ENCODE measurements around the gene LCNL1. TPM values are rescaled to one million over a fixed set of nuclear protein-coding genes. Genes with fewer than 3 reads are reported as not detected.

The LCNL1 gene
- total and polyA plus RNA-seq, 2 of the 13 experiments (the other 11 are each of a cell fraction or from before 2014, with no cell fraction given): not detected

- no peak for TF ChIP-seq ZNF10 (CRISPR knock-in tag; IDR thresholded peaks at IDR 0.05; ENCODE audit: borderline replicate concordance, low read depth)
- TF ChIP-seq ZBTB7B (CRISPR knock-in tag; IDR thresholded peaks at IDR 0.05): no peak
- TF ChIP-seq NFE2L1 (CRISPR knock-in tag; IDR thresholded peaks at IDR 0.05; ENCODE audit: borderline replicate concordance): no peak
- TF ChIP-seq TOPORS (CRISPR knock-in tag; IDR thresholded peaks at IDR 0.05): no peak
- TF ChIP-seq YEATS2 (CRISPR knock-in tag; IDR thresholded peaks at IDR 0.05; ENCODE audit: borderline replicate concordance): no peak
- TF ChIP-seq ISL2 (CRISPR knock-in tag; IDR thresholded peaks at IDR 0.05): no peak
- TF ChIP-seq ZNF841 (CRISPR knock-in tag; IDR thresholded peaks at IDR 0.05; ENCODE audit: borderline replicate concordance): no peak
- TF ChIP-seq ZNF121 (CRISPR knock-in tag; IDR thresholded peaks at IDR 0.05): no peak
- TF ChIP-seq MXD4 (CRISPR knock-in tag; IDR thresholded peaks at IDR 0.05): no peak
- no peak; the same call in none of the 2 replicates for TF ChIP-seq KDM2A (CRISPR knock-in tag; IDR thresholded peaks at IDR 0.05; ENCODE audit: borderline replicate concordance, low read depth)
- TF ChIP-seq ZNF468 (CRISPR knock-in tag; IDR thresholded peaks at IDR 0.05): no peak
- no peak for TF ChIP-seq AGO1 (IDR thresholded peaks at IDR 0.05; ENCODE audit: low read depth, low read length, poor library complexity, severe bottlenecking)
- TF ChIP-seq GPBP1L1 (CRISPR knock-in tag; IDR thresholded peaks at IDR 0.05): no peak
- no peak for TF ChIP-seq ZBTB4 (CRISPR knock-in tag; IDR thresholded peaks at IDR 0.05; ENCODE audit: borderline replicate concordance)
- no peak for TF ChIP-seq HBP1 (CRISPR knock-in tag; IDR thresholded peaks at IDR 0.05; ENCODE audit: low read depth)
- no peak for TF ChIP-seq SRSF4 (IDR thresholded peaks at IDR 0.05; ENCODE audit: low read depth, low read length, poor library complexity, severe bottlenecking)
- TF ChIP-seq, protein P1, sequence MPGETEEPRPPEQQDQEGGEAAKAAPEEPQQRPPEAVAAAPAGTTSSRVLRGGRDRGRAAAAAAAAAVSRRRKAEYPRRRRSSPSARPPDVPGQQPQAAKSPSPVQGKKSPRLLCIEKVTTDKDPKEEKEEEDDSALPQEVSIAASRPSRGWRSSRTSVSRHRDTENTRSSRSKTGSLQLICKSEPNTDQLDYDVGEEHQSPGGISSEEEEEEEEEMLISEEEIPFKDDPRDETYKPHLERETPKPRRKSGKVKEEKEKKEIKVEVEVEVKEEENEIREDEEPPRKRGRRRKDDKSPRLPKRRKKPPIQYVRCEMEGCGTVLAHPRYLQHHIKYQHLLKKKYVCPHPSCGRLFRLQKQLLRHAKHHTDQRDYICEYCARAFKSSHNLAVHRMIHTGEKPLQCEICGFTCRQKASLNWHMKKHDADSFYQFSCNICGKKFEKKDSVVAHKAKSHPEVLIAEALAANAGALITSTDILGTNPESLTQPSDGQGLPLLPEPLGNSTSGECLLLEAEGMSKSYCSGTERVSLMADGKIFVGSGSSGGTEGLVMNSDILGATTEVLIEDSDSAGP (CRISPR knock-in tag; IDR thresholded peaks at IDR 0.05; ENCODE audit: borderline replicate concordance): no peak
- no peak for TF ChIP-seq POLR2AphosphoS5 (IDR thresholded peaks at IDR 0.05; ENCODE audit: low read depth, low read length)
- no peak for TF ChIP-seq ONECUT2 (CRISPR knock-in tag; IDR thresholded peaks at IDR 0.05)
- no peak for TF ChIP-seq BRCA1 (CRISPR knock-in tag; IDR thresholded peaks at IDR 0.05)
- no peak for TF ChIP-seq BATF2 (CRISPR knock-in tag; IDR thresholded peaks at IDR 0.05)
- TF ChIP-seq ETV6 (CRISPR knock-in tag; conservative IDR thresholded peaks at IDR 0.05): no peak
- no peak for TF ChIP-seq KLF6 (CRISPR knock-in tag; IDR thresholded peaks at IDR 0.05)
Measured at GRCh38 chr9:136992819-136993369, 10.1 kb downstream of the LCNL1 start (continued).
